Regular cardiac myocyte (primary cell): Measurements from ENCODE around the gene RFTN2. TPM values are rescaled to one million over a fixed set of nuclear protein-coding genes. Genes with fewer than 3 reads are reported as not detected.

Experiments used
- total RNA-seq: library from RNA; depleted of rRNA; stranded (reverse); fragments of >200 nt; gene quantifications from 2 replicates; pipeline ENCODE4 v1.2.3, GENCODE V29; 2014

Gene RFTN2
- 0.58 and 3.7 TPM in 2 replicates for total RNA-seq

GRCh38 chr2:197675246-197675645, at the start of gene RFTN2:
Gene RFTN2 (minus strand): TSS chr2:197675587. CDS start chr2:197675458, 129 bp downstream.

GRCh38 chr2:197705121-197705911, 29.9 kb upstream of the RFTN2 start, which contains the start of gene MARS2:
Gene MARS2 (plus strand): TSS chr2:197705369. CDS start chr2:197705406, 37 bp downstream.

Other genes starting within 250 kb of the RFTN2 start
- gene SF3B1, start 240.6 kb downstream of the RFTN2 start, total RNA-seq = 152 and 211 TPM in 2 replicates
- 67.9 and 68.2 TPM in 2 replicates for gene COQ10B, start 222.0 kb downstream of the RFTN2 start, total RNA-seq
- 198 and 574 TPM in 2 replicates for gene HSPD1, start 175.7 kb downstream of the RFTN2 start, total RNA-seq
- gene HSPE1, start 175.2 kb downstream of the RFTN2 start, total RNA-seq = 132 and 357 TPM in 2 replicates
- gene MOB4, start 159.5 kb downstream of the RFTN2 start, total RNA-seq = 36.1 and 45.1 TPM in 2 replicates
- gene MARS2, start 29.8 kb upstream of the RFTN2 start, total RNA-seq = 2.3 and 6.1 TPM in 2 replicates
- not detected in 2 replicates for gene BOLL, start 109.7 kb upstream of the RFTN2 start, total RNA-seq
- gene PLCL1, start 129.0 kb upstream of the RFTN2 start, total RNA-seq = 7.3 and 12.3 TPM in 2 replicates